Measurements from ENCODE around the gene FAM216B. TPM values are rescaled to one million over a fixed set of nuclear protein-coding genes. Genes with fewer than 3 reads are reported as not detected.
A peak's percentile ranks its signal among the peaks of the same experiment; 100 is the strongest.

FAM216B gene
- total and polyA plus RNA-seq, 2 of the 8 experiments (the other 6 are each of a cell fraction or from before 2014, with no cell fraction given) = not detected

DNA sequence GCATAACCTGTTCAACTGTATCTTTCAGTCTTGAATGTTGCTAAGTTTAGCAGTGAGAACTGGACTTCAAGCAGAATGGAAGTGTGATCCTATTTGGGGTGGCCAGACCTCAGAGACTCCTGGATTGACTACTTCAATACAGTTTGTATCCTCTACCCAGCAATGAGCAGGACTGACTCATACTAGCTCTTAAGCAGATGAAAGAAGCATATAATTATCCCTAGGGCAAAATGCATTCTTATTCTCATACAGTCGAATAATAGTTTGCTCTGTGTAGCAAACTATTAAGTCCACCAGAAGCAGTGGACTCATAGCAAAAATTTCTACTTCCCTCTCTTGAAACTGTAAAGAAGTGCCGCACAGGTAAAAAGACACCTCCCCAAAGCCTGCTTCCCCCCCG lies 46.4 kb upstream of the FAM216B start:
- H4K91ac ChIP-seq (replicated peaks; ENCODE audit: insufficient read length, low read length) = no peak overlapping the region
- no peak overlapping the region for H2BK5ac ChIP-seq (ENCODE audit: low read depth, low read length)
- H3K4me3 ChIP-seq (ENCODE audit: extremely low read depth in 1 of 4, insufficient read depth in 2 of 4, low read depth in 3 of 4, low read length in 4 of 4) = no peak overlapping the region
- H3K36me3 ChIP-seq (ENCODE audit: control insufficient read depth in 2 of 4, insufficient read depth in 4 of 4, low read length in 3 of 4) = no peaks in the 10 kb centered on the region
- H3K56ac ChIP-seq (replicated peaks; ENCODE audit: insufficient read length, low read depth, low read length) = no peak overlapping the region
- no peak overlapping the region for H2BK12ac ChIP-seq (ENCODE audit: low read depth, low read length)
- no peak overlapping the region for H2BK15ac ChIP-seq (ENCODE audit: low read length)
- no peak overlapping the region for H3K23ac ChIP-seq (ENCODE audit: insufficient read length)
- peak overlapping the region; percentile 70 for H2AFZ ChIP-seq (ENCODE audit: low read length)
- no peak overlapping the region for H3K14ac ChIP-seq (ENCODE audit: insufficient read length)
- no peaks in the 10 kb centered on the region for H3K23me2 ChIP-seq (ENCODE audit: low read depth, low read length)
- no peak overlapping the region for H3K27ac ChIP-seq (ENCODE audit: low read depth, low read length)
- no peaks in the 10 kb centered on the region for H4K20me1 ChIP-seq (replicated peaks in 1 of 2; ENCODE audit: control insufficient read depth in 1 of 2, insufficient read depth in 2 of 2, low read length in 2 of 2)
- no peak overlapping the region for H2BK120ac ChIP-seq (replicated peaks; ENCODE audit: low read depth, low read length)
- H3K79me1 ChIP-seq (ENCODE audit: low read depth, low read length) = no peaks in the 10 kb centered on the region
- no peaks in the 10 kb centered on the region for H3K79me2 ChIP-seq (ENCODE audit: control insufficient read depth in 1 of 2, insufficient read depth in 2 of 2, low read length in 2 of 2)
- H3K27me3 ChIP-seq (replicated peaks in 1 of 4; ENCODE audit: control insufficient read depth in 3 of 4, extremely low read depth in 1 of 4, insufficient read depth in 3 of 4, low read length in 3 of 4) = no peaks in the 10 kb centered on the region
- H3K9me3 ChIP-seq (ENCODE audit: insufficient read depth in 2 of 2, low read depth in 1 of 2, low read length in 1 of 2) = no peaks in the 10 kb centered on the region
- no peak for DNase-seq (ENCODE audit: low read depth in 1 of 2, low spot score in 2 of 2)
- H3K4me2 ChIP-seq (ENCODE audit: insufficient read depth in 1 of 2, low read depth in 2 of 2, low read length in 2 of 2) = no peak overlapping the region
- H2AK5ac ChIP-seq (ENCODE audit: low read depth, low read length) = no peak overlapping the region
- H3K4ac ChIP-seq (replicated peaks; ENCODE audit: insufficient read length, low read depth, low read length) = no peak overlapping the region
- FAIRE-seq = no peak
- ChIA-PET POLR2A (ENCODE audit: partially characterized antibody) (no interaction called here), CTCF (ENCODE audit: partially characterized antibody) (no interaction called here)
- no peak overlapping the region for H3K18ac ChIP-seq (ENCODE audit: extremely low read depth, low read length)
- peaks cover 0 to 14% (median under 1%) of the 10 kb centered on the region in 4 experiments; a peak in 1 of 7 replicates for H3K4me1 ChIP-seq (replicated peaks in 1 of 4; ENCODE audit: control insufficient read depth in 3 of 4, insufficient read depth in 4 of 4, low read length in 3 of 4)
- no peak overlapping the region for H4K5ac ChIP-seq (ENCODE audit: insufficient read length, low read depth, low read length)
- no peak overlapping the region for H3K9ac ChIP-seq (replicated peaks in 1 of 4; ENCODE audit: extremely low read depth in 1 of 4, low read depth in 3 of 4, low read length in 3 of 4)
- H2BK20ac ChIP-seq (ENCODE audit: low read length) = 0 out of 2 replicates have a peak overlapping the region, but pooled peaks have one; percentile 48
- no peak overlapping the region for H4K8ac ChIP-seq (ENCODE audit: extremely low read depth, insufficient read depth, low read length)
- WGBS, 2 experiments (ENCODE audit: extremely low coverage in 1 of 2, insufficient coverage in 1 of 2, insufficient read length in 1 of 2, insufficient replicate concordance in 2 of 2, low coverage in 1 of 2, low lambda C conversion rate in 2 of 2, missing lambda C conversion rate in 1 of 2) = 92% methylated on average over 3 of the region's 3 CpGs; no CpG with 5 or more reads in 1 of the 2 experiments
- no peak for TF ChIP-seq TBP (IDR thresholded peaks at IDR 0.05; ENCODE audit: low read depth, low read length)
- no peak for TF ChIP-seq KDM1A (IDR thresholded peaks at IDR 0.05; ENCODE audit: borderline replicate concordance, low read length)
- TF ChIP-seq, protein P1, sequence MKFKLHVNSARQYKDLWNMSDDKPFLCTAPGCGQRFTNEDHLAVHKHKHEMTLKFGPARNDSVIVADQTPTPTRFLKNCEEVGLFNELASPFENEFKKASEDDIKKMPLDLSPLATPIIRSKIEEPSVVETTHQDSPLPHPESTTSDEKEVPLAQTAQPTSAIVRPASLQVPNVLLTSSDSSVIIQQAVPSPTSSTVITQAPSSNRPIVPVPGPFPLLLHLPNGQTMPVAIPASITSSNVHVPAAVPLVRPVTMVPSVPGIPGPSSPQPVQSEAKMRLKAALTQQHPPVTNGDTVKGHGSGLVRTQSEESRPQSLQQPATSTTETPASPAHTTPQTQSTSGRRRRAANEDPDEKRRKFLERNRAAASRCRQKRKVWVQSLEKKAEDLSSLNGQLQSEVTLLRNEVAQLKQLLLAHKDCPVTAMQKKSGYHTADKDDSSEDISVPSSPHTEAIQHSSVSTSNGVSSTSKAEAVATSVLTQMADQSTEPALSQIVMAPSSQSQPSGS (IDR thresholded peaks at IDR 0.05; ENCODE audit: low read length) = no peak
- TF ChIP-seq, protein P2, sequence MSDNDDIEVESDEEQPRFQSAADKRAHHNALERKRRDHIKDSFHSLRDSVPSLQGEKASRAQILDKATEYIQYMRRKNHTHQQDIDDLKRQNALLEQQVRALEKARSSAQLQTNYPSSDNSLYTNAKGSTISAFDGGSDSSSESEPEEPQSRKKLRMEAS (IDR thresholded peaks at IDR 0.05) = no peak
- TF ChIP-seq BRCA1 (IDR thresholded peaks at IDR 0.05; ENCODE audit: low read depth, low read length) = no peak
